HepG2 (cell line): ENCODE data around the gene CES1.

ENCODE experiments used
- KDM4B ChIP-seq: sonication (generic); formaldehyde crosslinking; IDR thresholded peaks from 2 replicates; pipeline ENCODE4 v1.4.0; 2020; ENCODE audit warnings: missing genetic modification reagents
- MEIS2 ChIP-seq: sonication (generic); formaldehyde crosslinking; IDR thresholded peaks from 2 replicates; pipeline ENCODE4 v1.9.0; 2021; ENCODE audit warnings: mild to moderate bottlenecking, missing genetic modification reagents
- NONO ChIP-seq, 2 experiments: fragments of 450-650 bp in 1 of 2; sonication (generic) in 1 of 2; formaldehyde crosslinking in 1 of 2; IDR thresholded peaks in 1 of 2; conservative IDR thresholded peaks in 1 of 2; 2 replicates each; pipeline versions ENCODE4 v1.6.1 to v1.8.0; 2017 to 2022; ENCODE audit warnings: mild to moderate bottlenecking in 1 of 2, missing genetic modification reagents in 1 of 2, moderate library complexity in 1 of 2
- ZKSCAN1 ChIP-seq: fragments of 150-350 bp; IDR thresholded peaks from 2 replicates; pipeline ENCODE4 v1.6.1; 2014; ENCODE audit warnings: low read length
- ZNF274 ChIP-seq: sonication (generic); formaldehyde crosslinking; IDR thresholded peaks from 2 replicates; pipeline ENCODE4 v1.5.1; 2020; ENCODE audit warnings: mild to moderate bottlenecking, missing genetic modification reagents
- ZNF354B ChIP-seq: sonication (generic); formaldehyde crosslinking; IDR thresholded peaks from 2 replicates; pipeline ENCODE4 v1.8.0; 2022; ENCODE audit warnings: mild to moderate bottlenecking, missing genetic modification reagents
- TF ChIP-seq, protein P1 (sequence below): sonication (generic); formaldehyde crosslinking; IDR thresholded peaks from 2 replicates; pipeline ENCODE4 v1.5.0; 2020; ENCODE audit warnings: mild to moderate bottlenecking, missing genetic modification reagents, moderate library complexity
- TF ChIP-seq, protein P2 (sequence below): sonication (generic); formaldehyde crosslinking; IDR thresholded peaks from 2 replicates; pipeline ENCODE4 v1.4.0; 2020; ENCODE audit warnings: missing genetic modification reagents
- TF ChIP-seq, protein P3 (sequence below), 2 experiments: sonication (generic) in 1 of 2; formaldehyde crosslinking in 1 of 2; IDR thresholded peaks; 2 replicates each; pipeline versions ENCODE4 v1.5.1 to v1.6.1; 2011 to 2020; ENCODE audit warnings: borderline replicate concordance in 1 of 2, low read depth in 1 of 2, low read length in 1 of 2, mild to moderate bottlenecking in 1 of 2, missing genetic modification reagents in 1 of 2, moderate library complexity in 1 of 2
- TF ChIP-seq, protein P4 (sequence below): sonication (generic); formaldehyde crosslinking; IDR thresholded peaks from 2 replicates; pipeline ENCODE4 v1.8.0; 2022; ENCODE audit warnings: low read depth, missing genetic modification reagents

DNA sequence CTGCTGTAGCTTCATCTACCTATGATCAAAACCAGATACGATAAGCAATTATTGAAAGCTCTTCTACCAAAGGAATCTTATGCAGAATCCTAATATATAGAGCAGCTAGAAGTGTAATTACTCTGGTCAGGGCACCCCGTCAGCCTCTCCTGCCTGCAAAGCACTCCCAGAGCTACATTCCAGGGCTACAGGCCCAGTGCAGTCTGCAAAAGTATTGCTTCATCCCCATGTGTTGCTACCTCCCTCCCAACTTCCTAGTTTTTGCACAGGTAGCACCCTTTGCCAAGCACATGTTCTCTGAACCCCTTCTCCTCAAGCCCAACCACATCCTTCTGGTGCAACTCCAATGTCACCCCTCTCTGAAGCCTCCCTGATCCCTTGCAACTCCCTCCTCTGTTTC lies 35.2 kb upstream of the CES1 start:
- TF ChIP-seq, protein P1, sequence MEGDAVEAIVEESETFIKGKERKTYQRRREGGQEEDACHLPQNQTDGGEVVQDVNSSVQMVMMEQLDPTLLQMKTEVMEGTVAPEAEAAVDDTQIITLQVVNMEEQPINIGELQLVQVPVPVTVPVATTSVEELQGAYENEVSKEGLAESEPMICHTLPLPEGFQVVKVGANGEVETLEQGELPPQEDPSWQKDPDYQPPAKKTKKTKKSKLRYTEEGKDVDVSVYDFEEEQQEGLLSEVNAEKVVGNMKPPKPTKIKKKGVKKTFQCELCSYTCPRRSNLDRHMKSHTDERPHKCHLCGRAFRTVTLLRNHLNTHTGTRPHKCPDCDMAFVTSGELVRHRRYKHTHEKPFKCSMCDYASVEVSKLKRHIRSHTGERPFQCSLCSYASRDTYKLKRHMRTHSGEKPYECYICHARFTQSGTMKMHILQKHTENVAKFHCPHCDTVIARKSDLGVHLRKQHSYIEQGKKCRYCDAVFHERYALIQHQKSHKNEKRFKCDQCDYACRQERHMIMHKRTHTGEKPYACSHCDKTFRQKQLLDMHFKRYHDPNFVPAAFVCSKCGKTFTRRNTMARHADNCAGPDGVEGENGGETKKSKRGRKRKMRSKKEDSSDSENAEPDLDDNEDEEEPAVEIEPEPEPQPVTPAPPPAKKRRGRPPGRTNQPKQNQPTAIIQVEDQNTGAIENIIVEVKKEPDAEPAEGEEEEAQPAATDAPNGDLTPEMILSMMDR (CRISPR knock-in tag), result no peak
- no peak for TF ChIP-seq NONO (IDR thresholded peaks at IDR 0.05)
- TF ChIP-seq NONO (CRISPR knock-in tag; conservative IDR thresholded peaks at IDR 0.05), result no peak
- TF ChIP-seq ZNF274, result no peak
- TF ChIP-seq, protein P2, sequence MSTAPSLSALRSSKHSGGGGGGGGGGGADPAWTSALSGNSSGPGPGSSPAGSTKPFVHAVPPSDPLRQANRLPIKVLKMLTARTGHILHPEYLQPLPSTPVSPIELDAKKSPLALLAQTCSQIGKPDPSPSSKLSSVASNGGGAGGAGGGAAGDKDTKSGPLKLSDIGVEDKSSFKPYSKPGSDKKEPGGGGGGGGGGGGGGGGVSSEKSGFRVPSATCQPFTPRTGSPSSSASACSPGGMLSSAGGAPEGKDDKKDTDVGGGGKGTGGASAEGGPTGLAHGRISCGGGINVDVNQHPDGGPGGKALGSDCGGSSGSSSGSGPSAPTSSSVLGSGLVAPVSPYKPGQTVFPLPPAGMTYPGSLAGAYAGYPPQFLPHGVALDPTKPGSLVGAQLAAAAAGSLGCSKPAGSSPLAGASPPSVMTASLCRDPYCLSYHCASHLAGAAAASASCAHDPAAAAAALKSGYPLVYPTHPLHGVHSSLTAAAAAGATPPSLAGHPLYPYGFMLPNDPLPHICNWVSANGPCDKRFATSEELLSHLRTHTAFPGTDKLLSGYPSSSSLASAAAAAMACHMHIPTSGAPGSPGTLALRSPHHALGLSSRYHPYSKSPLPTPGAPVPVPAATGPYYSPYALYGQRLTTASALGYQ (CRISPR knock-in tag), result no peak
- no peak for TF ChIP-seq ZNF354B (CRISPR knock-in tag)
- TF ChIP-seq, protein P3, sequence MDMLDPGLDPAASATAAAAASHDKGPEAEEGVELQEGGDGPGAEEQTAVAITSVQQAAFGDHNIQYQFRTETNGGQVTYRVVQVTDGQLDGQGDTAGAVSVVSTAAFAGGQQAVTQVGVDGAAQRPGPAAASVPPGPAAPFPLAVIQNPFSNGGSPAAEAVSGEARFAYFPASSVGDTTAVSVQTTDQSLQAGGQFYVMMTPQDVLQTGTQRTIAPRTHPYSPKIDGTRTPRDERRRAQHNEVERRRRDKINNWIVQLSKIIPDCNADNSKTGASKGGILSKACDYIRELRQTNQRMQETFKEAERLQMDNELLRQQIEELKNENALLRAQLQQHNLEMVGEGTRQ (IDR thresholded peaks at IDR 0.05; ENCODE audit: low read depth, low read length), result no peak
- TF ChIP-seq, protein P3 (CRISPR knock-in tag; IDR thresholded peaks at IDR 0.05; ENCODE audit: borderline replicate concordance), result no peak
- TF ChIP-seq KDM4B (CRISPR knock-in tag), result no peak
- TF ChIP-seq, protein P4, sequence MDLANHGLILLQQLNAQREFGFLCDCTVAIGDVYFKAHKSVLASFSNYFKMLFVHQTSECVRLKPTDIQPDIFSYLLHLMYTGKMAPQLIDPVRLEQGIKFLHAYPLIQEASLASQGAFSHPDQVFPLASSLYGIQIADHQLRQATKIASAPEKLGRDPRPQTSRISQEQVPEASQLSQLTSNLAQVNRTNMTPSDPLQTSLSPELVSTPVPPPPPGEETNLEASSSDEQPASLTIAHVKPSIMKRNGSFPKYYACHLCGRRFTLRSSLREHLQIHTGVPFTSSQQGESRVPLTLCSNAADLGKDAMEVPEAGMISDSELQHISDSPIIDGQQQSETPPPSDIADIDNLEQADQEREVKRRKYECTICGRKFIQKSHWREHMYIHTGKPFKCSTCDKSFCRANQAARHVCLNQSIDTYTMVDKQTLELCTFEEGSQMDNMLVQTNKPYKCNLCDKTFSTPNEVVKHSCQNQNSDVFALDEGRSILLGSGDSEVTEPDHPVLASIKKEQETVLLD (CRISPR knock-in tag), result no peak
- no peak for TF ChIP-seq MEIS2
- no peak for TF ChIP-seq ZKSCAN1
